ENCODE data around the gene PLD5.

Gene PLD5

DNA sequence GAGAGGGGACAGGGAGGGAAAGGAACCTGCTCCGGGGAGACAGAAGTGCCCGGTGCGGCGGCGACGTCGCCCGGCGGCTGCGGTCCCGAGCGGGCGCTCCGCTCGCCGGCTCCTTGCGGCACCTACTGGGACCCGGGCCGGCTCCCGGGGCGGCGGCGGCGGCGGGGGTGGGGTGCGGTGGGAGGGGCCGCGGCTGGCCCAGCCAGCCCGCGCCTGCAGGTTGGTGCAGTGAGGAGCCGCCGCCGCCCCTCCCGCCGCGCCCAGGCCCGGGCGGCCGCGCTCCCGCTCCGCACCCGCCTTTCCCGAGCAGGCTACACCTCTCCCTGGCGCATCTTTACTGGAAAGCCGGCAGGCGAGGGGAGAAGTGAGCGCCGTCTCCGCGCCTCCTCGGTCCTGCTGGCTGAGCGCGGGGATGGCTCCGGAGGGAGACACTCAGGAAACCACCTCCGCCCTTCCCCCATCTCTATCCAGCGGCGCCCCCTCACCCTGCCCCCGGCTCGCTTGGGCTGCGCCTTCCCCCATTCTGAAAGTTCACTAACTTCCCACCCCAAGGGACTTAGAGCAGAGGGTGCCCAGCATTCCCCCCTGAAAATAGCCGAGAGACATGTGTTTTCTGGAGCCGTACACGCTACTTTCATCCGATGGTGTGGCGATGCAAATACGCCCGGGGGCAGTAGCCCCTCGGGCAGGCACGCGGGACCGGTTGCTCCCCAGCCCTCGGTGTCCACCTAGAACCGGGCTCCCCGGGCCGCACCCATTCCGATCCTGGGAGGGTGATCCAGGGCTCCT lies at the start of gene PLD5:
Gene PLD5, minus strand, starts transcription at position 127 of the 789 bp plus-strand sequence.
- no peak for DNase-seq

DNA sequence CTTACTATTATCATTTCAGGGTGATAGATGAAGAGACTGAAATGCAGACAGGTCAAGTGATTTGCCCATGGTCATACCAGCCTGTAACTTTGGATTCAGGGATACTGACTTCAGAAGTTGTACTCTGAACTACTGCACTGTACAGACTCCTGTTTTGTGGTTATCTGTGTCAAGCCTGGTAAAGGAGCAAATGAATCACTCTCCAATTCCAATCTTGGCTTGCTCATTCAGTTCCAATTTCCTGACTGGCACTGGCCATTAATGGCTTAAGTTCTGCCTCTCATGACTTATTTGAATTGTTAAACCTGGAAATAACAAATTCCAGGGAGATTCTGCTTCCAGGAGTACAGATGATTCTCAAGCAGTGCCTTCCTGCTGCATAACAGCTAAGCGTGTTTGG lies 45.4 kb upstream of the PLD5 start:
- DNase-seq = no peak

DNA sequence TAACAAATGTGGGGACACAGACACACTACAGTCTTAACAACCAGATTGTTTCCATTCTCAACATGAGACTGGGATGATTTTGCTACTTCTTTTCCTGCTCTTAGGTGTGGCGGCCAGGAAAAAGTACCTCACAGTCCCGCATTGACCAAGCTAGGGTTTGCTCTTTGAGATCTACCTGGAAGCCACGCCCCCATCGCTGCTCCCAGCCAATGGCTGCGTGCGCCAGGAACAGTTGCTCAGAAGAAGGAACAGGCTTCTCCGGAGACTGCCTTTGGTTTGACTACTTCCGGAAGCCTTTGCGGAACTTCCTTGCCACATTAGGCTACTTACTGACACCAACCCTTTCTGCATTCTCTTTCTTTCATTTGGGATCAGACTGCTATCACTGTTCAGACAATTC lies 44.2 kb upstream of the PLD5 start:
- DNase-seq = no peak

DNA sequence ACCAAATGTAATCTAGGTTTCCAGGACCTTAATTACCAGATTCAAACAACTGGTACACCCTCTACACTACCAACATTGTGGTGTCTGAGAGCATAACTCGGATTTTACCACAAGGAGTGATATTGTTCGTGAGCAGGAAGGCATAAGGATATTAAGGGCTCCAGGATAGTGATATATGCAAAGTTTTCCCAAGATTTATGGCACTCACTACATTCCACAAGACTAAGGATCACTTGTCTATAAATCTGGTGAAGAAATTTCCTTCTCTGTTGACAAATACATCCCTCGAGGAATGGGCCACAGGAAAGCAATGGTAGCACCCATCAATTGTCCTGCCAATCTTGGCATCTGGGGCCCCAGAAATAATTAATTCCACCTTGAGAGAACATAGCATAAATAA lies 43.1 kb upstream of the PLD5 start:
- no peak for DNase-seq

DNA sequence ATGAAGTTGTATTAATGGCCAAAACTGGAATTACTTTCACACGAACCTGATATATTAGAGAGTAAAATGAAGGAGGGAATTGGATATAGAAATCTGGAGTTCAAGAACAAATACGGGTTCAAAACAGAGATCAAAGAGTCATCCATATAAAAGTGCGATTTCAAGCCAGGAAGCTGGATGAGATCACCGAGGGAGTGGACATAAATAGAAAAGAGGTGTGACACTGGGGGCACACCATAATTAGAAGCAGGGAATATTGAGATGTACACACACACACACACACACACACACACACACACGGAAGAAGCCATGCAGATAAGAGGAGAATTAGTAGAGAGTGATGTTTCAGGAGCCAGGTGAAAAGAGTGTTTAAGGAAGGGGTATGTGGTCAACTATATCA lies 32.3 kb upstream of the PLD5 start:
- no peak for DNase-seq

DNA sequence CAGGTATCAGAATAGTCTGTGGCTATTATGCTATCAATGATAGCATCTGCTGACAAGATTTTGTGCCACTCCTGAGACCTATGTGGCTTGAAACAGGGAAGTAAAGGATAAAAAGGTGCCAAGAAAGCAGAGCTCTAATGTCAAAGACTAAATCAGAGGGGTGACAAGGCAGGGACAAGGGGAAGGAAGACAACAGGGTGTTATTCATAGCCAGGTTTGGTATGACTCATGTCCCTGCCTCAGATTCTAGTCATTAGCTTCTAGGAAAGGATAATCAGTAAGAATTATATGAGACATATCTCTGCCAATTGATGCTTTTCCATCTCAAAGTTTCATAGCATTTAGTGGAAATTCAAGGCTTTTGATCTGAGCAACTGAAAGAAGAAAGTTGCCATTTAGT lies 31.8 kb upstream of the PLD5 start:
- DNase-seq = no peak

DNA sequence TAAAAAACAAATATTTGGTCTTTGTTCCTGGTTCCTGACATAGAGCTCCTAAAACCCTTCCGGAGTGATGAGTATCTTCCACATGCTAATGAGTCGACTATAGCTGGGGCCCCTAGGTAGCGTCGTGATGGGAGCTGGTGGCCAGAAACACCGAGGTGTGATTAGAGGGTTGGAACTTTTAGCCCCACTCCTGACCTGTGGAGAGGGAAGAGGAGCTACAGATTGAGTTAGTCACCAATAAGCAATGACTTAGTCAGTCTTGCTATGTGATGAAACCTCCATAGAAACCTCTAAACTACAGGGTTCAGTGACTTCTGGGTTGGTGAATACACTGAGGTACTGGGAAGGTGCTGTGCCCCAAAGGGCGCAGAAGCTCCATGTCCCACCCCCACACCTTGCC lies 30.1 kb upstream of the PLD5 start:
- DNase-seq = no peak

DNA sequence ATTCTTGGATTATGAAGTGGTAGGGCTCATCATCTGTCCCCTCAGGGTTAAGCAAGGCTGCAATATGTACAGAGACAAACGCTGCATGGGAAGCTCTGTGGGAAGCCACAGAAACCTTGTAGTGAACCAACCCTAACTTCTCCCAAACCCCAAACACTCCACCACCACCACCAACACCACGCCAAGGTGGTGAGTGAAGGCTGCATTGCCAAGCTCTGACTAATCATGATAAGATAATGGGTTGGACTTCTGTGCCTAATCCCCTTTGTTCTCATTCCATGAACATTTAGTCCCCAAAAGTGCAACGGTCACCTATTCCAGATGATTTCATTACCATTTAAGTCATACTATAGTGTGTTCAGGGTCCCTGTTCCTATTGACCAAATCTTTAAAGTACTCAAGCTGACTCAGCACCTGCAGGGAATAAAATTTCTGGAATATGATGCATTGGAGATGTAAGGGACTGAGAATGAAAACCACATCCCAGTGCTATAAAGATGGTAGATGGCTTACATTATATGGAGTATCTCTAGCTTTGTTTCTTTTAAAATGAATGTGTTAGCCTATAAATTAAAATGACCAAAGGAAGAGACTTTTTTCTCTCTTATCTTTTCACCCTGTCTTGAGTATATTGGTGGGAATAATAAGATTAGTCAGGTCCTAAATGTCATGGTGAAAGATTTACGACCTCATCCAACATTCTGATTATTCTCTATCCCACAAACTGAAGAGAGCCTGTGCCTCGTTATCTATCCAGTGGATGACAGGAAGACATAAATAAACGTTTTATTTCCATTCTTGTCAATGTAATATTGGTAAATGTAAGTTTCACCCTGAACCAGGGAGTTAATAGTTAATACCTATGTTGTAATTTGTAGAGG lies 22.6 kb upstream of the PLD5 start:
- no peak for DNase-seq

DNA sequence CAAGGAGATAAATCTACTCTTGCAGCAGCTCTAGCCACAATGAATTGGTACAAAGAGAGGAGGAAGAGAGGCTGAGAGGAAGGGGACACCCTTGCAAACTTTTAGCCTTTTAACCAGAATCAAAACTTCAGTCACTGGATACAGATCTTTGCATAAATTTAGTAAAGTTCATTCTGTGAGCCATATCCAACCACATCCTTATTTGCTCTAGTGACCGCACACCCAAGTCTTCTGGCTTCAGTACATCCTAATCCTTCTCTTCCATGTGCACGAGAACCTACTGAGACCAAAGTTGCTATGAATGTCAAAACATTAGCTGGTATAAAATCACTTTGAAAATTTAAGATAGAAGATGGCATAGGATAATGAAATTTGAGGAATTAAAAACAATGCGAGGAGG lies 21.9 kb upstream of the PLD5 start:
- no peak for DNase-seq

DNA sequence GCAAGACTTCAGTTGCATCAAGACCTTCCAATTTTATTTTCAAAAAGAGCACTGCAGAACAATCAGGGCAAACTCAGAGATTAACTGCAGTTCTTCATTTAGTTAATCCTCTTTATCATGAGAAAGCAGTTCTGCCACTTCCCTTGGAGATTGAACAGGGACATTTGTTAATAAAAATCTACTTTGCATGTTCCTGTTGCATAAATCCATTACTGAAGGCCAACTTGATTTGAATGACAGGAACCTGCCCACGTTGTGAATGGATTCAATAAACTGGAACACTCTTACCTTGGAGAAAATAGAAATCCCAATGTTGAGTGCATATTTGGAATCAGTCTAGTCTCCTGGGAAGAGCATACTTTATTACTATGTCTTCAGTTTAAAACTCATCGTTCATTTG lies 19.6 kb upstream of the PLD5 start:
- no peak for DNase-seq

DNA sequence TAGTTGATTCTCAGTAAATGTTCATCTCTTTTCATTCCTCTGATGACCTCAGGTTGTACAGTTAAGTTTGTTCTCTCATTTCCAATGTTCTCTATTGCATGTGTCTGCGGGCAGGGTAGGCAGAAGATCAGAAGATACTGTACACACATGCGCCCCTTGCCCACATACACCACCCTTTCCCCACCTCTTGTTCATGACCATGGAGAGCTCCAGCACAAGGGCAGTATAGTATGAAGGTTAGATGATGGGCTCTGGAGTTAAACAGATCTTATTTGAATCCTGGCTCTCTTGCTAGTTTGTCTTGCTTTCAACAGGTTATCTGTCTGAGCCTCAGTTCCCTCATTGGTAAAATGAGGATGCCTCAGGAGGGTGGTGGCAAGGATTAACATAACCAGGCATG lies 17.8 kb upstream of the PLD5 start:
- DNase-seq = no peak

DNA sequence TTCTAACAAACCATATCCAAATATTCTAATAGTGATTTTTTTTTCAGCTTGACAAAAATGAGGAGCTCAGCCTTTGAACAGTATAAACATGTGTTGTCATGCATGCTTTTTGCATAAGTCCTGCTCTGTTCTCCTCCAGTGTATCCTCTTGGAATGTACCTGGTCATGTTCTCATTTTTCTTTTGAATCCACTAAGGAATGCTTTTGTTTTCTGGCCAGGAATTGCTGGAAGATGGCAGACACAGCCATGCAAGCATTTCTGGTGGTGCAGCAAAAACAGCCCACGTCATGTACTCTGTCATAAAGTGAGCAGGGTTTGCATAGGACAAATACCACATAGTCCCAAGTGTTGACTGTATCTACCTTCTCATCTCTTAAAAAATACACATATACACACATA lies 11.5 kb upstream of the PLD5 start:
- no peak for DNase-seq

DNA sequence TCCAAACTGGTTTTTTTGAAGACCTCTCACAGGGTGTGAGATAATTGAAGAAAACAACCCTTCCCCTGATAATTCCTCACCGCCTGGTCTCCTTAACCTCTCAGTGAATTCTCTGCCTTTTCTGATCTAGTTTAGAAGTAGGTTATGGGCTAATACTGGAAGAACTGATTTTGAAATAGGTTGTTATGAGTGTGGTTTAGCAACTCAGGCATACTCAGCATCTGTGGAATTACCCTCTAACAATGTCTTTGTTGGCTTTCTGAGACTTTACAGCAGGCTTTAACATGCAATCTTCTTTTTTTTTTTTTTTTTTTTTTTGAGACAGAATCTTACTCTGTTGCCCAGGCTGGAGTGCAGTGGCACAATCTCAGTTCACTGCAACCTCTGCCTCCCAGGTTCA lies 10.3 kb upstream of the PLD5 start:
- no peak for DNase-seq

DNA sequence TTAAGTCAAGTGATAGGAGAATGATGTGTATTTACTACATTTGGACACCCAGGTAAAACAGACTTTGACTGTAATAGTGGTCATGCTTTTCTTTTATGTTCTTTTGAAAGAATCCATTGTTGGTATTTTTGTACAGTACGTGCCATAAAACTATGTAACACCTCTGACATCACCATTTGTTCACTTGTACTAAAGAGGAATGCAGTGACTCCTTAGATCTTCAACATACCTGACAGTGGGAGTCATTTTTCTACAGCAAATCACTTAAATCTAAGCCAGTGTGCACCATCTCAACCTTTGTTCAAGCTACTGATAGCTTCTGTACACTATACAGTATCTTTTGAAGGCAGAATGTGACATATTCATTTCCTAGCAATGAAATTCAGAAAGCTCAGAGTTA lies 6.3 kb upstream of the PLD5 start:
- no peak for DNase-seq

DNA sequence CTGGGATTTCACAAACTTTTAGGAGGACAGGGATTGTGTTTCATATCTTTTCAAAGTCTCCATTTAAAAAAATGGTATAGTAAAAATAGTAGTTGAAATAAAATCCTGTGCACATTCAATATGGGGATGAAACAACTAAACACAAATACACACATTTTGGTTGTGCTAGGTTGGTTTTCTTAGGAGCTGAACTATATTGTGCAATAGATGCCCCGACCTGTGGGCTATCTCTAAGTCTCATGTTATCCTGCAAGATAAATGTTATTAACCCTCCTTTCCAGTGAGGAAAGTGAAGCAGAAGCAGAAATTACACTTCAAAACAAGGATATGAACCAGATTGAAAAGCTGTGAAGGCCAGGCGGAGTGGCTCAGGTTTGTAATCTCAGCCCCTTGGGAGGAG lies 1.3 kb upstream of the PLD5 start:
- no peak for DNase-seq

DNA sequence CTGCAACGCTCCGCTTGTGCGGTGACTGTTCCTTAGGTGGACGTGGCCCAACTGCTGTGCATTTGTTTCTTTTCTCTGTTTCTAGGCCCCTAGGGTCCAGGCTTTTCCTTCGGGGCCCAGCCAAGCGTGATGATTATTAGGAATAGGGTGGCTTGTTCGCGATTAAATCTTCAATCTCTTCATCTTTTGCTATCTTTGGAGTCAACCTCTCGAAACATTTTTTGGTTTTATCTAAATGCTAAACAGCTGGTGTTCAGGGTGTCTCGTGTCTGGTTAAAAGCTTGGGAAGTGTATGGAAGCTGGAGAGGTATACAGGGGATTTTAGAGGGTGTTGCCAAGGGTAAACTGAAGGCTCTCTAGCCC lies 844 bp upstream of the PLD5 start:
- no peak for DNase-seq

DNA sequence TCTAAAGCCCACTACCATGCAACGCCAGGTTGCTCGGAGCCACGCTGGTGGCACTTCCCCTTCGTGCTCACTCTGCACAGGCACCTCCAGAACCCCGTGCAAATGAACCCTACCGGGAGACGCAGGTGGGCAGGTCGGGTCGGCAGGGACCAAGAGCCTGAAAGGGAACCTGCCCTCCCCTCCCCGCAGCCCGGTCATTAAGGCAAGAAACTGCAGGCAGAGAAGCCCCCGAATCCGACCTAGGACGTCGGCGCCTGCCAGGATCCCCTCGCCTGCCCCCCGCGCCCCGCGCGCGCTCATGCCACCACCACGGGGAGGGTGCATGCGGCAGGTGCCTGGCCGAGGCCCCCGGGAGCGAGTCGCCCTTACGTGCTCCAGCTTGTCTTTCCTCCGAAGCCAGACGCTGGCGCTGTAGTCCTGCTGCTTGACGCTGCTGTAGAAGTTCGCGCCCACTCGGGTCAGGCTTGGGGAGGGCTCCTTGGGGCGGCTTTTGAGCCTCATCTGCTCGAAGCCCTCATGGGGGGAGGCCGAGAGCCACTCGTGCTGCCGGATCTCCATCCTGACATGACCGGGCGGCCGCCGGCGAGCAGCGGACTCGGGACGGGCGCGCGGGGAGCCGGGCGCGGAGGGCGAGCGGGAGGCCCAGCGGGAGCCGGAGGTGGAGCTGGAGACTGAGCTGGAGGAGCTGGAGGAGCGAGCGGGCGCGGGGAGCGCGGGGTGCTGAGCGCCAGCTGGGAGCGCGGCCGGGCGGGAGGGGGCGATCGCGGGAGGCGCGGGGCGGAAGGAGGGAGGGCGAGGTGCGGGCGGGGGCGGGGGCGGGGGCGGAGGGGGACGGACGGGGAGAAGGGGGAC lies 552 bp downstream of the PLD5 start:
- no peak for DNase-seq

DNA sequence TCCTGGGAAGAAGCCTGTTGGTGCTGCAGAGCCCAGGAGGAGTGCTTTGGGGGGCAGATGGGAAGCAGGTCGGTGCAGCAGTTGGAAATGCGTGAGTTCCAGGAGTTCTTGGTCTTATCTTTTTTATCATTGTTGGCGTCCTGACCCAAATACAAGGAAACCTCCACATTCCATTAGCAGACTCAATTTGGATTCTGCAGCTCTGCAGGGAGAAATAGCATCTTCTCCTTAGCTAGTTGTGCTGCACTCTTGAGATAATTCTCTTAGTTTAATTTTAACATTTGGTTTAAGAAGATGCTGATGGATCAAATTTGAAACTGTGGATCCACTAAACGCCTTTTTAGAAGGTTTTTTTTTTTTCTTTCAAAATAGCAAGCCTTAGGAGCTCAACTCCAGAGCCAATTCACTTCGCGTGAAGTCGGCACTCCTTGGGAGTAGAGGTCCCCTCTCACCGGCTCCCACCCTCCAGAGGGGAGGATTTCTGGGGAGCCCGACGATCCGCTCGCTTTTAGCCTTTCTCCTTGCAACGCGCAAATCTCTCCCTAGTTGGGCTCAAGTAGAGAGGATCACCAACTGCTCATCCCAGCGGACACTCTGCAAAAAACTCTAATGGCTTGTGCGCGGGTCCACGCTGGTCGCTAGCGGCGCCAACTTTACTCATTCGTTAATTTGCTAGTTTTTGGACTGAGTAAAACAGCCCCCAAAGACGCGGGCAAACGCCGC lies 1.3 kb downstream of the PLD5 start:
- no peak for DNase-seq

DNA sequence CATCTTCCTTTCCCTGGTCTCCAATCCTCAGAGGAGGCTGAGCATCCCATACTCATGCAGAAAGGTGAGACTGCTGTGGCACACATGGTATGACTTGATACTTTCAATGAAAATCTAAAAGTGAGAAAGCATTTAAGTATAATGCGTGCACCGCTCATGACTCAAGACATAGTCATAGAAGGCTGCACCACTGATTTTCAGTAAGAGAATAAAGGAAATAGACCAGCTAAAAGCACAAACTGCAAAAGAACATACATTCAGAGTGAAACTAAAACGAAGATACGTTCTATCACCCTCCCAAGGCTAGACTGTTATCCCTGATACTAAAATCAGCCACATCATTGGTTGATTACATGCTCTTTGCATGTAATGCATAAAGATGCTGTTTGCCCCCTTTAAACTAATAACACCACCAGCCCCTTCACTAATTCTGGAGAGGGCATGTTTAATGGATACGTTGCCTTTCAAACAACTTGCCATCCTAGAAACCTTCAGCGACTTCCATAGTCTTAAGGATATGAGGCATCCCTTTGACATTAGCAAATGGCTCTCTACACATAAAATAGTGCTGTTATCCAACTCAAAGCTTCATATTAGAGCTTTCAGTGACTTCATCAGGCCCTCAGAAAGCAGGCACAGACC lies 2.1 kb downstream of the PLD5 start:
- DNase-seq = no peak

DNA sequence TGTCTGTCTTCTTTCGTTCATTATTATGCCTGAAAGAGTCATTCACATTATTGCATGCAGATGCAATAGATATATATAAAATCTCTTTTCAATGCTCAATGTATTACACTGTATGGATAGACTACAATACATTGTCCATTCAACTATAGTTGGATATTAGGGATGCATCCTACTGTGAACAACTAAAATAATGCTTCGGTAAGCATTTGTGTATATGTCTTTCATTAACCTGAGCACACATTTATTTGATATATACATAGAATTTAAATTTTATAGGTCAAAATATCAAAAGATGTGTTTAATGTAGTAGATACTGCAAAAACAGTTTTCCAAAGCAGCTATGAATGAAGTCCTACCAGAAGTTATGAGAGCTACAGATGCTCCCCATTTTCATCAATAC lies 8.9 kb downstream of the PLD5 start:
- no peak for DNase-seq

DNA sequence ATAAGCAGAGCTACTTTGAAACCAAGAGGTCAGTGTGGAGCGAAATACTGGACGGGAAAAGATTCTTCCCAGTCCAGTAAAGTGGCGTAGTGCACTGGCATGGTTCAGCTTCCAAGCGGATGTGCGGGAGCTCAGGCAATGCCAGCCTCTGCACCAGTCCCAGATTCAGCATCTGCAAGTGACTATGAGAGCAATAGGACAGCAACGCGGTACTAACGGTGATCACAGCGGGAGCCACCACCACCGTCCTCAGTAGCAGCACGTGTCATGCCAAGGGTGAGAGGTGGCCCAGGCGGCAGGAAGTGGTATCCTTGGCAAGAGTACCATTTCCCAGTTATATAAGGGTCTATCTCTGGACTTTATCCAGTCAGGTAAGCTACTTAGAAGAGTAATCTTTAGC lies 17.8 kb downstream of the PLD5 start:
- no peak for DNase-seq

DNA sequence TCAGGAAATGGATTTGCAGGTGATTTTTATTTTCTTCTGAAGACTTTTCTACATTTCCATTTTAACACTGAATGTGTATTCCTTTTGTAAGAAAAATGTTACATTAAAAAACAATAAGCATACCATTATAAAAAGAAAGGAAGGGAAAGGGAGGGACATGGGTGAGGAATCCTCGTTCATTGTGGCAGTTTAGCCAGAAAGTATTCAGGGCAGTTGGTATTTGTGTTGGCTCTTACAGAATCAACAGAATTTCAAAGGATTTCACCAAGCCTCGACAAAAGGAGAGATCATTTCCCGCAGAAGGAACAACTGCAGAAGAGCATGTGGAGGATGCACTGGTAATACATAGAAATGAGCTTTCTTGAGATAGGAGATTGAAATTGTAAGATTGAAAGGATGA lies 35.0 kb downstream of the PLD5 start:
- no peak for DNase-seq
